ENCODE data around the gene INPP4B. TPM values are rescaled to one million over a fixed set of nuclear protein-coding genes. Genes with fewer than 3 reads are reported as not detected.

INPP4B gene
- total and polyA plus RNA-seq, 7 donors = 1.5 to 16.8 (median 9.5) TPM

DNA sequence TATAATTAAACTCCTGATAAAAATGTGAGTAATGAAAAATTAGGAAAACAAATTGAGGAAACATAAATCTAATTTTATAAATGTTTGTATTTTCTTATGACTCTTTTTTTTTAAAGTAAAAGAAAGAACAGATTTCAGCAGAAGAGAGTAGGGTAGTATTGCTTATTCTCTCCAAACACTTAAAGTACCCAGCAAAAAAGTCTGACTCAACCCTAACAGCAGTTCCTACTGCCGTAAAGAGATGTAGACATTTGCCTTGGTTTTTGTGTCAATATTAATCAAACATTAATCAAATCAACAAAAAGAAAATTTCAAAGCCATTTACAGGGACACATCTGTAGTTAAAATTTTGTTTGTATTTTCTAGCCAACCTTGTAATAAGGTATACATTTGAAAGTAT, 701.3 kb downstream of the INPP4B start:
- WGBS, 3 donors = 87 to 97% (median 90%) methylated on average over 1 of the region's 1 CpG
- no peak for ATAC-seq
- Histone ChIP-seq H3K36me3 (ENCODE audit: insufficient read depth in 1 of 2, low read depth in 1 of 2) (no peaks in the 10 kb centered on the region), H3K4me1 (peaks cover 3% of the 10 kb centered on the region), H3K4me3 (no peak overlapping the region), H3K27ac (no peak overlapping the region), H3K27me3 (ENCODE audit: insufficient read depth in 3 of 3, low read length in 2 of 3) (no peaks in the 10 kb centered on the region), H3K9me3 (no peaks in the 10 kb centered on the region)
- TF ChIP-seq, protein P1, sequence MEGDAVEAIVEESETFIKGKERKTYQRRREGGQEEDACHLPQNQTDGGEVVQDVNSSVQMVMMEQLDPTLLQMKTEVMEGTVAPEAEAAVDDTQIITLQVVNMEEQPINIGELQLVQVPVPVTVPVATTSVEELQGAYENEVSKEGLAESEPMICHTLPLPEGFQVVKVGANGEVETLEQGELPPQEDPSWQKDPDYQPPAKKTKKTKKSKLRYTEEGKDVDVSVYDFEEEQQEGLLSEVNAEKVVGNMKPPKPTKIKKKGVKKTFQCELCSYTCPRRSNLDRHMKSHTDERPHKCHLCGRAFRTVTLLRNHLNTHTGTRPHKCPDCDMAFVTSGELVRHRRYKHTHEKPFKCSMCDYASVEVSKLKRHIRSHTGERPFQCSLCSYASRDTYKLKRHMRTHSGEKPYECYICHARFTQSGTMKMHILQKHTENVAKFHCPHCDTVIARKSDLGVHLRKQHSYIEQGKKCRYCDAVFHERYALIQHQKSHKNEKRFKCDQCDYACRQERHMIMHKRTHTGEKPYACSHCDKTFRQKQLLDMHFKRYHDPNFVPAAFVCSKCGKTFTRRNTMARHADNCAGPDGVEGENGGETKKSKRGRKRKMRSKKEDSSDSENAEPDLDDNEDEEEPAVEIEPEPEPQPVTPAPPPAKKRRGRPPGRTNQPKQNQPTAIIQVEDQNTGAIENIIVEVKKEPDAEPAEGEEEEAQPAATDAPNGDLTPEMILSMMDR (IDR thresholded peaks at IDR 0.05) = no peak
- no peak for DNase-seq
- intact Hi-C loops (cut with DNase I) = no loop called here

DNA sequence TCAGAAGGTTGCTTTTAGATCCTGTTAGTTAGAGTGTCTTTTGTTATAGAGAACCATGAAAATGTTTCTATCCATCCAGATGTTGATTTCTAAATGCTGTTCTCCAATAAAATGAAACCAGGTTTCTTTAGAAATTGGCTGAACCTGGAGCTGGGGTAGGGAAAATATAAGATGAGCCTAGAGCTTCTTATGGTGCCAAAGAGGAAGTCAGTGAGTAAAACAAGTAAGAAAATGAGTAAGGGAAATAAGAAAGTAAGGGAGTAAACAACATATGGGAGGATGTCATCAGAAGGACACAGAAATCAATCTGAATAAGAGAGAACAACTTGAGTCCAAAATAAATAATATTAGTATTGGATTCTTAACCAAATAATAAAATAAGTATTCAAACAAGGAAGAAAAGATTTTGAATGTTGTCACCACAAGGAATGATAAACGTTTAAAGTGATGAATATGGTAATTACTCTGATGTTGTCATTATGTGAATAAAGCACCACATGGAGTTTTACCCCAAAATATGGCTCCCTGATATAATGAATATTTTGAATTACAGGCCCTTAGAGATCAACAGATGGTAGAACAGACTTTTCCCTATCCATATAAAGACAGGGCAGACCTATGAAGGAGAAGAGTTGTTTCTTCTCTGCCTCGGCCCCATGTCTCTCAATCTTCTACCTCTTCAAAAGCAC, 703.6 kb downstream of the INPP4B start:
- H3K36me3 ChIP-seq (ENCODE audit: insufficient read depth in 1 of 2, low read depth in 1 of 2) = no peaks in the 10 kb centered on the region
- H3K27ac ChIP-seq = no peak overlapping the region
- H3K27me3 ChIP-seq (ENCODE audit: insufficient read depth in 3 of 3, low read length in 2 of 3) = no peaks in the 10 kb centered on the region
- TF ChIP-seq, protein P1 (IDR thresholded peaks at IDR 0.05) = no peak
- 73 to 87% (median 74%) methylated on average over 2 of the region's 2 CpGs for WGBS, 3 donors
- DNase-seq = no peak
- H3K4me1 ChIP-seq = no peaks in the 10 kb centered on the region
- H3K9me3 ChIP-seq = no peaks in the 10 kb centered on the region
- intact Hi-C loops (cut with DNase I) = no loop called here
- ATAC-seq = no peak
- H3K4me3 ChIP-seq = no peak overlapping the region

DNA sequence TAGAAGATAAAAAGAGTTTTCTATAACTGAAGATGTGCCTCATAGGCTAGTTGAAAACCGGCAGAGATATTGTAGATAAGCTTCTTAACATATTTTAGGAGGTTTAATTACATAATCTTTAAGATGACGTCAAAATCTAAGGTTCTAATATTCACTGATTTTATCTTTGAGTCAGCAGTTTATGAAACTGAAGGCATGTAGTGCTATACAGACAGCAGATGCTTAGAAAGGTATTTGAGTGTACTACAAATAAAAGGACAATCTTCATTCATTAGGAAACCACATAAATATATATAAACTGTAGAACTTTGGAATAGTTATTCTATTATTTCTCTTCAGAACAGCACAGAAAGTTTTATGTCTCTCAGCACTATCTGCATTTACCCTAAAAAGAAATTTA, 704.9 kb downstream of the INPP4B start:
- intact Hi-C loops (cut with DNase I) = no loop called here
- 85 to 93% (median 86%) methylated on average over 2 of the region's 2 CpGs for WGBS, 3 donors
- Histone ChIP-seq H3K4me3 (no peak overlapping the region), H3K9me3 (no peaks in the 10 kb centered on the region), H3K36me3 (ENCODE audit: insufficient read depth in 1 of 2, low read depth in 1 of 2) (no peaks in the 10 kb centered on the region), H3K27me3 (ENCODE audit: insufficient read depth in 3 of 3, low read length in 2 of 3) (no peaks in the 10 kb centered on the region), H3K27ac (no peak overlapping the region), H3K4me1 (no peaks in the 10 kb centered on the region)
- DNase-seq (no peak), ATAC-seq (no peak)
- TF ChIP-seq, protein P1 (IDR thresholded peaks at IDR 0.05) = no peak

DNA sequence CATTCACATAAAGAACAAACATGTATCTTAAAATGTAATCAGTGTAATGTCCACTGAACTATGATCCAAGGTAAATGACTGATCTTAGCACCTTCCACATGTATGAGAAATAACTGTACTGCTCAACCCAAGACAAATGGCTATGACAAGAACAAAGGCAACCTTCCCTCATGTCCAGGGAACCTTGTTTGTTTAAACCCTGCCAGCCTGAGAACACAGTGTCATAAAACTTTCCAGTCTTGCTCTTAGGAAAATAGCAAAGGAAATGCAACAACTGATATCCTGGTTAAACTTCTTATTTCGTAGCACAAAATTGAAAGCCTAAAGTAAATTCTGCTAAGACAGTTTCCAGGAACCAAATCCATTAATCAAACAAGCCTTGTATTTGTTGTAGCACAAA, 715.4 kb downstream of the INPP4B start:
- Histone ChIP-seq H3K36me3 (ENCODE audit: insufficient read depth in 1 of 2, low read depth in 1 of 2) (no peaks in the 10 kb centered on the region), H3K9me3 (no peaks in the 10 kb centered on the region), H3K4me1 (no peaks in the 10 kb centered on the region), H3K27ac (no peak overlapping the region), H3K4me3 (no peak overlapping the region), H3K27me3 (ENCODE audit: insufficient read depth in 3 of 3, low read length in 2 of 3) (no peaks in the 10 kb centered on the region)
- ATAC-seq = no peak
- WGBS, 3 donors = 71 to 87% (median 82%) methylated on average over 1 of the region's 1 CpG
- TF ChIP-seq, protein P1 (IDR thresholded peaks at IDR 0.05) = no peak
- no peak for DNase-seq
- intact Hi-C loops (cut with DNase I) = no loop called here

DNA sequence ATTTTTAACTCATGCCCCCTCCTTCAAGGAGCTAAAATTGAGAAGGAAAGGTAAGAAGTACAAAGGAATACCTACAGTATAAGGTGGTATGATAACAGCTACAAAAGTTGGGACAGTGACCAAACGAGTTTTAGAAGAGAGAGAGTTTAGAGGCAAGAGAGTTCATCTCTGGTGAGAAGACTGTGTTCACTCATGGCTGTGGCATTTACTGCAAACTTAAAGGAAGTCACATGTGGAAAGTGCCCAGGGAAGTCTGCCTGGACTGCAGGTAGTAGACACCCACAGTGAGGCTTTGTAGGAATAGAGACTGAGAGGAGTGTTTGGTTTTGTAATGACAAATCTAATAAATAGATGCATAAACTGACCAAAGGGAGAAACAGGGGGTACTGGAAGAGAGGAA, 716.2 kb downstream of the INPP4B start:
- H3K27me3 ChIP-seq (ENCODE audit: insufficient read depth in 3 of 3, low read length in 2 of 3) = no peaks in the 10 kb centered on the region
- no peaks in the 10 kb centered on the region for H3K36me3 ChIP-seq (ENCODE audit: insufficient read depth in 1 of 2, low read depth in 1 of 2)
- H3K4me1 ChIP-seq = no peaks in the 10 kb centered on the region
- no peaks in the 10 kb centered on the region for H3K9me3 ChIP-seq
- ATAC-seq = no peak
- DNase-seq = no peak
- TF ChIP-seq, protein P1 (IDR thresholded peaks at IDR 0.05) = no peak
- no peak overlapping the region for H3K27ac ChIP-seq
- 67 to 86% (median 82%) methylated on average over 1 of the region's 1 CpG for WGBS, 3 donors
- H3K4me3 ChIP-seq = no peak overlapping the region
- intact Hi-C loops (cut with DNase I) = loop anchor here in 1 of 2 donors (5.0 kb wide), 1 partner anchor 592 kb away; no protein-coding TSS in a partner anchor

All from psoas muscle (tissue), 8 donors.